Tibial artery (tissue), 4 donors: ENCODE results near the gene GRIN2A.

Source experiments
- DNase-seq, 2 donors: peaks; one replicate each; pipeline ENCODE4 v3.0.0-alpha.2; 2019
- H3K27ac ChIP-seq, 2 donors: fragments of 200-600 bp; sonication (generic) in 1 of 2; 1 replicate in 1 of 2; 2 replicates in 1 of 2; pipeline ENCODE4 v1.5.1; 2018 to 2019; ENCODE audit warnings: mild to moderate bottlenecking in 1 of 2
- H3K27me3 ChIP-seq, 2 donors: fragments of 200-600 bp; sonication (generic) in 1 of 2; one replicate each; pipeline versions ENCODE4 v1.5.1 to v1.6.0; 2016 to 2019
- H3K36me3 ChIP-seq, 3 donors: fragments of 200-600 bp; sonication (generic) in 2 of 3; one replicate each; pipeline ENCODE4 v1.5.1; 2016 to 2019; ENCODE audit warnings: mild to moderate bottlenecking in 2 of 3
- H3K4me1 ChIP-seq, 4 donors: fragments of 200-600 bp; sonication (generic) in 2 of 4; 1 replicate in 3 of 4; 2 replicates in 1 of 4; pipeline ENCODE4 v1.5.1; 2016 to 2019
- H3K4me3 ChIP-seq, 2 donors: fragments of 200-600 bp; sonication (generic) in 1 of 2; 1 replicate in 1 of 2; 2 replicates in 1 of 2; pipeline ENCODE4 v1.5.1; 2018 to 2019; ENCODE audit warnings: mild to moderate bottlenecking in 2 of 2
- H3K9me3 ChIP-seq, 3 donors: fragments of 200-600 bp; sonication (generic) in 1 of 3; one replicate each; pipeline ENCODE4 v1.5.1; 2016 to 2019
- CTCF ChIP-seq, 2 experiments: fragments of 200-600 bp in 1 of 2; fragments of 450-650 bp in 1 of 2; IDR thresholded peaks; one replicate each; pipeline ENCODE4 v1.5.1; 2017 to 2019; ENCODE audit warnings: antibody characterized with exemption in 2 of 2, mild to moderate bottlenecking in 1 of 2, moderate library complexity in 1 of 2
- intact Hi-C: fragments of 100-400 bp; cut with DNase I; formaldehyde crosslinking; loops from one replicate; pipeline ENCODE4 v1.15.0; 2023; ENCODE audit warnings: low total_unique reads

Gene GRIN2A

GRCh38 chr16:9741776-9742175, 440.5 kb downstream of the GRIN2A start:
- Histone ChIP-seq H3K27ac (no peak overlapping the region), H3K4me3 (no peak overlapping the region), H3K36me3 (no peaks in the 10 kb centered on the region), H3K27me3 (no peaks in the 10 kb centered on the region), H3K4me1 (peaks cover 0 to 2% (median 0%) of the 10 kb centered on the region in 4 donors), H3K9me3 (no peaks in the 10 kb centered on the region)
- intact Hi-C loops, result no loop called here
- no peak for TF ChIP-seq CTCF (IDR thresholded peaks at IDR 0.05)
- no peak for DNase-seq

DNA sequence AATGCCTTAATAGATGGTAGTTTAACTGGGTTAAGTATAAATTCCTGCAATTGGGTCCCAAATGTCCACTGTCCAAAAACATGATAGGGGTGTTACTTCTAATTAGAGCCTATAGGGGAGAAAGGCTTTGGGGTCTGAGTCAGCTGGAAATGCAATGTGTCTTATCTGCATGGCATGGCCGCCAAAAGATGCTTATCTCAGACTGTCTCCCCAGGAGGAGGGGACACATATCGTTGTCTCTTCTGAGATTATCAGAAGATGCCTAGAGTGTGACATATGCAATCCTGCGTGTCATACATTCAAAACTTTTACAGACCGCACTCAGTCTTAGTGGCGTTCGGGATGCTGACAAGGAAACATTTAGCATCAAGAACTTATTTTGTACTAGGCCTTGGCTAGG, 442.9 kb downstream of the GRIN2A start:
- intact Hi-C loops, result no loop called here
- Histone ChIP-seq H3K27me3 (no peaks in the 10 kb centered on the region), H3K36me3 (no peaks in the 10 kb centered on the region), H3K4me1 (peaks cover 0 to 5% (median 0%) of the 10 kb centered on the region in 4 donors), H3K4me3 (no peak overlapping the region), H3K27ac (no peak overlapping the region), H3K9me3 (no peaks in the 10 kb centered on the region)
- DNase-seq, result no peak
- no peak for TF ChIP-seq CTCF (IDR thresholded peaks at IDR 0.05)

DNA sequence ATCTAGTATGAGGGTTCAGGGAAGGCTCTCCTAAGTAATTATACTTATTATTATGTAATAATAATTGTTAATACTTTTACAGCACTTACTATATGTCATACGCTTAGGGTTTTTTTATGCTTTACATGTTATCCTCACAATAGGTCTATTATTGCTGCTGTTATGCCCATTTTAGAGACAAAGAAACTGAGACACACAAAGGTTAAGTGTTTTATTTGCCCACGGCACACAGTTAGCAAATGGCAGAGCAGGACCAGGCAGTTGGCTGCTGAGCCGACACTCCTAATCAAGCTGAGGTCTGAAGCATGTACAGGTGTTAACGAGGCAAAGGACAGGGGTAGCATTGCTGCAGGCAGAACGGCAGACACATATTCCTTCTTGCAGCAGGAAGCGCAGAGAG, 443.5 kb downstream of the GRIN2A start:
- Histone ChIP-seq H3K36me3 (no peaks in the 10 kb centered on the region), H3K9me3 (no peaks in the 10 kb centered on the region), H3K27ac (no peak overlapping the region), H3K27me3 (no peaks in the 10 kb centered on the region), H3K4me3 (no peak overlapping the region), H3K4me1 (peaks cover 0 to 5% (median 0%) of the 10 kb centered on the region in 4 donors)
- TF ChIP-seq CTCF (IDR thresholded peaks at IDR 0.05), result no peak
- no peak for DNase-seq
- intact Hi-C loops, result no loop called here

DNA sequence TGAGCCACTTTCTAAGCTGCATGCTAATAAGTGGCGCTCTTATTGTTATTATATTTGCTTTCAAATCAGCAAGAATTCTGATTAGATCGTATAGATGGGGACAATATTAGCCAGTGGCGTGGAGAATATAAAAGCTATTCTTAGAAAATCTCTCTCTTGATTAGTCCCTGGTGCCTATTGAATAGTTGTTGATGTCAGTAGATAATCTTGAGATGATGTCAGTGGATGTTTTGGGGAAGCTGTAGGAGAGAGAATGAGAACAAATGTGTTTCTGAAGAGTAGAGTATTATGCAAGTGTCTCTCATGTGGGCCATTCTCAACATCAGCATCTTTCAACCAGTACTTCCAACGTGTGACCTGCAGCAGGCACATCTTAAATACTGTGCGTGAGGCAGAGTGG, 445.7 kb downstream of the GRIN2A start:
- Histone ChIP-seq H3K27ac (no peak overlapping the region), H3K4me3 (no peak overlapping the region), H3K4me1 (peaks cover 0 to 5% (median 0%) of the 10 kb centered on the region in 4 donors), H3K9me3 (no peaks in the 10 kb centered on the region), H3K27me3 (peaks cover 0 to 9% of the 10 kb centered on the region in 2 donors), H3K36me3 (no peaks in the 10 kb centered on the region)
- DNase-seq, result no peak
- intact Hi-C loops, result no loop called here
- TF ChIP-seq CTCF (IDR thresholded peaks at IDR 0.05), result no peak

DNA sequence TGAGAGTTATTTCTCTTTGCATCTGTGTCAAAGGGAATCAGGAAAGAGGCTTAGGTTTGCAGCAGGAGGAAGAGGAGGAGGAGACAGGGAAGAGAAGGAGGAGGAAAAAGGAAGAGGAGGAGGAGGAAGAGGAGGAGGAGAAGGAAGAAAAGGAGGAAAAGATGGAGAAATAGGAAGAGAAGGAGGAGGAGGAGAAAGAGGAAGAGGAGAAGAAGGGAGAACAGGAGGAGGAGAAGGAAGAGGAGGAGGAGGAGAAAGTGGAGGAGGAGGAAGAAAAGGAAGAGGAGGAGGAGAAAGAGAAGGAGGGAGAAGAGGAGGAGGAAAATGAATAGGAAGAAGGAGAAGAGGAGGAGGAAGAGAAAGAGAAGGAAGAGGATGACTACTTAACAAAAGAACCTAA, 459.1 kb downstream of the GRIN2A start:
- intact Hi-C loops, result no loop called here

More for the DNA sequence above, 459.1 kb downstream of the GRIN2A start:
- DNase-seq, result no peak
- peaks cover 0 to 2% of the 10 kb centered on the region in 2 donors for H3K27me3 ChIP-seq
- no peak for TF ChIP-seq CTCF (IDR thresholded peaks at IDR 0.05)
- no peak overlapping the region for H3K27ac ChIP-seq
- H3K4me1 ChIP-seq, result no peaks in the 10 kb centered on the region
- no peaks in the 10 kb centered on the region for H3K9me3 ChIP-seq
- no peak overlapping the region for H3K4me3 ChIP-seq
- no peaks in the 10 kb centered on the region for H3K36me3 ChIP-seq
